UCSD-AML1 (cell line): ENCODE data around the gene COMMD1.
A peak's percentile ranks its signal among the peaks of the same experiment; 100 is the strongest.
"Not testable (repeated sequence)": the region's sequence is repeated elsewhere in the genome, so short reads cannot be mapped to it uniquely, and the experiment has no call there.

Experiments used
- DNase-seq: peaks from one replicate; lab custom pipeline; 2025; ENCODE audit not compliant: unreplicated experiment; lab: John Stamatoyannopoulos, UW

The COMMD1 gene

DNA sequence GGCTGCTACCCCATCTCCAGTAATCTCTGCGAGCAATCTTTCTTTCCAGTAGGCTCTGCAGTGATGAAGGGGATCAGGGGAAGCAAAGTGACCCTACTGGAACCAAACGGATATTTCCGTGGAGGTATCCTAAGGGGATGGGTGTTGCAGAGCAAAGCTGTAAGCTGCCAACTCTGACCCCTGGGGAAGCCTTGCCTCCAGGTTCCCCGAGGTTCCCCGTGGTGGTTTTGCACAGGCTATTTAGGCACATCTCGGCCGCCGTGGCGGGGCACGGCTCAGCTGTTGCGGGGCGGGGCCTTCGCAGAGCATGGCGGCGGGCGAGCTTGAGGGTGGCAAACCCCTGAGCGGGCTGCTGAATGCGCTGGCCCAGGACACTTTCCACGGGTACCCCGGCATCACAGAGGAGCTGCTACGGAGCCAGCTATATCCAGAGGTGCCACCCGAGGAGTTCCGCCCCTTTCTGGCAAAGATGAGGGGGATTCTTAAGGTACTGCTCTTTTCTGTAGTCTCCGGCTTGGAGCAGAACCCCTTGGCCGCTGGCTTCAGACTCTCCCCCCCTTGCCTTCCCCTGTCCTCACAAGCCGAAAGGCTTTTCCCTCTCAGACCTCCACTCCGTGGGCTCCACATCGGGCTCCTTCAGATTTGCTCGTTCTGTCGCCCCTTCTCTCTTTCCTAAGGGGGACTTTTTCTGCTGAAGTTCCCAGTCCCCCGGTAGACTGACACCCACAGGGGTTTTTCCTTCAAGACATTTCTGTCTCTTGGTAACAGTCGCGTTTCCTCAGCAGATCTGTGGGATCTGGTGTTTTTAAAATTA lies at the start of gene COMMD1:
TSS of gene COMMD1 (plus strand) at position 303 of the 814 bp plus-strand sequence. CDS start at position 308, 5 bp downstream.
- peak; percentile 82 for DNase-seq

- no peak for DNase-seq
These were observed 48.2 kb upstream of the COMMD1 start for GRCh38 chr2:61857224-61857623.

GRCh38 chr2:61862085-61862484 lies 43.4 kb upstream of the COMMD1 start:
- DNase-seq = no peak

- not testable (repeated sequence) for DNase-seq
These were observed 38.9 kb upstream of the COMMD1 start for GRCh38 chr2:61866482-61867089.

- no peak for DNase-seq
These were observed 29.1 kb upstream of the COMMD1 start for GRCh38 chr2:61876400-61876799.

DNA sequence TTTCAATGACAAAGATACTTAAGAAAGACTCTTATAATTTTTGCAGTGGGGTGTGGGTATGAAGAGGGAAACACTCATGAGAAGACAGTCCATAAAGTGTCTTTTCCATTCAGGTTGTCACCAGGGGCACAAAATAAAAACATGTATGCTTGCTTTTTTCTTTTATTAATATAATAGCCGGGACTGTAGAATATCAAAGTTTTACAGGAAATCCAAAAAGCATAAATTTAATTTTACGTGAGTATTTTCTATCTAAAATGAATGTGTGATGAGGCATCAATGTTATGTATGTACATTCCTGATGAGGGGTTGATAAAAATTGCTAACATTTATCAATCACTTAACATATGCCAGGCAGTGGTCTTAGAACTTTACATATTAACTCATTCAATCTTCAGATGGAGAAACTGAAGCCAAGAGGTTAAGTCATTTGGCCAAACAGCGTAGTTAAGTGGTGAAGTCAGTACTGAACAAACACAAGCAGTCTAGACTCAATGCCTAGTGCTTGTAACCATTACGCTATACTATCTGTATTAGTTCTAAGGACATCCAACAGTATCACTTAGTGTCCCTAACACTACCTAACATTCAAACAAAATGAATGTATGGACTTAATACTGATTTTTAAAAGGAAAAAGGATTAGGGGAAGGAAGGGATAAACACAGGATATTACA lies 27.8 kb upstream of the COMMD1 start:
- no peak for DNase-seq

DNA sequence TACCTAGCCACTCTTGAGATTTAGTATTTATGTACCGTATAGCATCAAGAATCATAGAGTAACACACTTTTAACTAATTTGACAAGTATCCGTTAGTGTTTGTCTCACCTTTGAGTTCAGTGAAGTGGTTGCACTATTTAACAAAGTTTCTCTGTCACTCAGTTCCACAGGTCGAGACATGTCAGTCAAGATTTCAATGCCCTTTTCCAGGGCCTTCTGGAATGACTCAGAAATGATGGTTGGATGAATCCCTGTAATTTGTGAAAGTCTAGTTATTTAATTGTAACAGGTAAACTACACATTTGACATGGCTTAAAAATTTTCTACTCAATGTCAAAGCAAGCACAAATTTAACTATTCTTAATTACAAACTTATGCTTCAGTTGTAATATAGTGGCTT lies 26.7 kb upstream of the COMMD1 start:
- no peak for DNase-seq

- not testable (repeated sequence) for DNase-seq
These were observed 26.1 kb upstream of the COMMD1 start for GRCh38 chr2:61879351-61879750.

DNA sequence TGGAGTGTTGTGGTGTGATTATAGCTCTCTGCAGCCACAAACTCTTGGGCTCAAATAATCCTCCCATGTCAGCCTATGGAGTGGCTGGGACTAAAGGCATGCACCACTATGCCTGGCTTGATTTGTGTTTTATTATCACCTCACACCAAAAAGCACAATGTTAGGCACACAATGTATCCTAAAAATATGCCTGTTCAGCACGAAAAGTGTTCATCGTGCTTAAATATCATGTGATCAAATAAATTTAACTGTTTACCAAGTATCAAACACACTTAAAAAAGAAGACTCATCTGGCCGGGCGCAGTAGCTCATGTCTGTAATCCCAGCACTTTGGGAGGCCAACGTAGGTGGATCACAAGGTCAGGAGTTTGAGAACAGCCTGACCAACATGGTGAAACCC lies 22.6 kb upstream of the COMMD1 start:
- DNase-seq = no peak

- no peak for DNase-seq
These were observed 19.4 kb upstream of the COMMD1 start for GRCh38 chr2:61885896-61886603.

- peak; percentile 25 for DNase-seq
These were observed 17.7 kb upstream of the COMMD1 start for GRCh38 chr2:61887717-61888266.

- peak; percentile 90 for DNase-seq
These were observed 17.0 kb upstream of the COMMD1 start, which contains the start of gene CCT4 for GRCh38 chr2:61888267-61889055. TSS of gene CCT4 (minus strand) at chr2:61888656. CDS start at chr2:61888507, 149 bp downstream.

GRCh38 chr2:61898810-61899209 lies 6.7 kb upstream of the COMMD1 start:
- peak; percentile 9 for DNase-seq

GRCh38 chr2:61900281-61900680 lies 5.2 kb upstream of the COMMD1 start:
- no peak for DNase-seq

DNA sequence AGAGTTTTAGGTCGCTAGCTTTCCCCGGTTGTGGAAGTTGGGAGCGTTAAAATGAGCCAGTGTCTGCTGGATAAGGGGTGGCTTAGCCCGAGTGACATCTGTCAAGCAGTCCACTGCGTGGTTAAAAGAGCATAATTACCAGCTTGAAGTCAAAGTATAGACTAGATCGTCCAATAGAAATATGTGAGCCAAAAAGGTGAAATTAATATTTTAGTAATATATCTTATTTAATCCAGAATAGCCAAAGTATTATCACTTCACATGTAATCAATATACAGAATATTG lies 654 bp downstream of the COMMD1 start:
- DNase-seq = no peak

- no peak for DNase-seq
These were observed 3.6 kb downstream of the COMMD1 start for GRCh38 chr2:61909116-61909515.

DNA sequence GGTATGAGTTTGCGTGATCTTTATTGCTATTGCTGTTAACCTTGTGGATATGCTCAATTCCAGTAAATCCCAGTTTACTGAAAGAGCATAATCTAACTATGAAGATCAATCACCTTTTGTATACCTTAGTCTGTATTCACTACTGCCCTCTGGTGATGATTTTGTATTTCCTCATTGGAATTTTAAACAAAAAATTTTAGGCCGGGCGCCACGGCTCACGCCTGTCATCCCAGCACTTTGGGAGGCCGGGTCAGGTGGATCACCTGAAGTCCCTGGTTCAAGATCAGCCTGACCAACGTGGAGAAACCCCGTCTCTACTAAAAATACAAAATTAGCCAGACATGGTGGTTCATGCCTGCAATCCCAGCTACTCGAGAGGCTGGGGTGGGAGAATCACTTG lies 5.1 kb downstream of the COMMD1 start:
- no peak for DNase-seq

- DNase-seq = no peak
These were observed 6.0 kb downstream of the COMMD1 start for GRCh38 chr2:61911510-61911909.

DNA sequence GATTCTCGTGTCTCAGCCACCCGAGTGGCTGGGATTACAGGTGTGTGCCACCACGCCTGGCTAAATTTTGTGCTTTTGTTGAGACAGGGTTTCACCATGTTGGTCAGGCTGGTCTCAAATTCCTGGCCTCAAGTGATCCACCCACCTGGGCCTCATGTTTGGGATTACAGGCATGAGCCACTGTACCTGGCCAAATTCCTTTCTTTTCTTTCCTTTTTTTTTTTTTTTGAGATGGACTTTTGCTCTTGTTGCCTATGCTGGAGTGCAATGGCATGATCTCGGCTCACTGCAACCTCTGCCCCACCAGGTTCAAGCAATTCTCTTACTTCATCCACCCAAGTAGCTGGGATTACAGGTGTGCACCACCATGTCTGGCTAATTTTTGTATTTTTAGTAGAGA lies 9.3 kb downstream of the COMMD1 start:
- DNase-seq = not testable (repeated sequence)

DNA sequence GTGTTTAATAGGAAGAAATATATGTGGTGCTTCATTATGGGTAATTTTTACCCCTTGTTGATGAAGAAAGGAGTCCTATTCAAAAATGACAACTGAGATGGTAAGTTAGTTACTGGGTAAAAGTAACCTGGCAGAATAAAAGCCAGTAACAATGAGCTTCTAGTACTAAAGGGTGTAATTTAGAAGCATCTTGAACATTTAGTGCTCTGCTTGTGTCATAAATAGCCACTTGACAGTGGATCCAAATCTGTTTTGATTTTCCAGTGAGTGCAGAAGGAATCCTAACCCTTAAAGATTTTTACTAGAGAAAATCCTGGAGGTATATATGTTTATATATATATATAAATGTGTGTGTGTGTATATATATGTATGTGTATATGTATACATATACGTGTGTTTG lies 15.1 kb downstream of the COMMD1 start:
- DNase-seq = no peak
